Measurements from ENCODE around the gene STRIP2.

Gene STRIP2

GRCh38 chr7:129389829-129390228 lies 44.4 kb upstream of the STRIP2 start:
- H3K4me3 ChIP-seq (ENCODE audit: low read depth, low read length), result no peak overlapping the region
- DNase-seq (ENCODE audit: low read depth), result no peak
- TF ChIP-seq CTCF (IDR thresholded peaks at IDR 0.05; ENCODE audit: low read depth, low read length, missing control alignments), result no peak

GRCh38 chr7:129390314-129390713 lies 43.9 kb upstream of the STRIP2 start:
- no peak for DNase-seq (ENCODE audit: low read depth)
- no peak overlapping the region for H3K4me3 ChIP-seq (ENCODE audit: low read depth, low read length)
- no peak for TF ChIP-seq CTCF (IDR thresholded peaks at IDR 0.05; ENCODE audit: low read depth, low read length, missing control alignments)

- no peak for TF ChIP-seq CTCF (IDR thresholded peaks at IDR 0.05; ENCODE audit: low read depth, low read length, missing control alignments)
- H3K4me3 ChIP-seq (ENCODE audit: low read depth, low read length), result no peak overlapping the region
- no peak for DNase-seq (ENCODE audit: low read depth)
These were observed 42.6 kb upstream of the STRIP2 start for GRCh38 chr7:129391546-129392171.

GRCh38 chr7:129393255-129393654 lies 41.0 kb upstream of the STRIP2 start:
- TF ChIP-seq CTCF (IDR thresholded peaks at IDR 0.05; ENCODE audit: low read depth, low read length, missing control alignments), result no peak
- no peak overlapping the region for H3K4me3 ChIP-seq (ENCODE audit: low read depth, low read length)
- DNase-seq (ENCODE audit: low read depth), result no peak

- no peak for DNase-seq (ENCODE audit: low read depth)
- no peak for TF ChIP-seq CTCF (IDR thresholded peaks at IDR 0.05; ENCODE audit: low read depth, low read length, missing control alignments)
- H3K4me3 ChIP-seq (ENCODE audit: low read depth, low read length), result no peak overlapping the region
These were observed 40.1 kb upstream of the STRIP2 start for GRCh38 chr7:129394101-129394500.

GRCh38 chr7:129394982-129395914 lies 39.0 kb upstream of the STRIP2 start:
- TF ChIP-seq CTCF (IDR thresholded peaks at IDR 0.05; ENCODE audit: low read depth, low read length, missing control alignments), result no peak
- no peak for DNase-seq (ENCODE audit: low read depth)
- no peak overlapping the region for H3K4me3 ChIP-seq (ENCODE audit: low read depth, low read length)
